NCI-H2029 (cell line): Measurements from ENCODE around the gene VWA3B.
"Not testable (repeated sequence)": the region's sequence is repeated elsewhere in the genome, so short reads cannot be mapped to it uniquely, and the experiment has no call there.

Experiments
- DNase-seq: peaks from one replicate; lab custom pipeline; 2025; lab: John Stamatoyannopoulos, UW

The VWA3B gene

DNA sequence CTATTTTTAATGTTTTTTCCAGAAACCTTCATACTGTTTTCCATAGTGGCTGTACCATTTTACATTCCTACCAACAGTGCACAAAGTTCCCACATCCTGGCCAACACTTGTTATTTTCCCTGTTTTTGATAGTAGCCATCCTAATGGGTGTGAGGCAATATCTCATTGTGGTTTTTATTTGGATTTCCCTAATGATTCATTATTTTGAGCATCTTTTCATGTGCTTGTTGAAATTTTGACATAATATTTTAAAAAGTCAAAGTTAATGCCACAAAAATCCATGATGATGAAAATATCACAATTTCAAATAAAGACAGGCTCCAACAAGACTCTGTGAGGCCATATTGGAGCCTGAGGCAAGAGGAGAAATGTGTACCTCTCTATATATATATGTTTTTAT is 50.2 kb downstream of the VWA3B start:
- no peak for DNase-seq

DNA sequence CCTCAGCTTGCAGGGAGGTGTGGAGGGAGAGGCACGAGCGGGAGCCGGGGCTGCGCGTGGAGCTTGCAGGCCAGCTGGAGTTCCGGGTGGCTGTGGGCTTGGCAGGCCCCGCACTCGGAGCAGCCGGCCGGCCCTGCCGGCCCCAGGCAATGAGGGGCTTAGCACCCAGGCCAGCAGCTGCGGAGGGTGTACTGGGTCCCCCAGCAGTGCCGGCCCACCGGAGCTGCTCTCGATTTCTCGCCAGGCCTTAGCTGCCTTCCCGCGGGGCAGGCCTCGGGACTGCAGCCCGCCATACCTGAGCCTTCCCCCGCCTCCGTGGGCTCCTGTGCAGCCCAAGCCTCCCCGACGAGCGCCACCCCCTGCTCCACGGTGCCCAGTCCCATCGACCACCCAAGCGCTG is 52.0 kb downstream of the VWA3B start:
- DNase-seq: not testable (repeated sequence)

DNA sequence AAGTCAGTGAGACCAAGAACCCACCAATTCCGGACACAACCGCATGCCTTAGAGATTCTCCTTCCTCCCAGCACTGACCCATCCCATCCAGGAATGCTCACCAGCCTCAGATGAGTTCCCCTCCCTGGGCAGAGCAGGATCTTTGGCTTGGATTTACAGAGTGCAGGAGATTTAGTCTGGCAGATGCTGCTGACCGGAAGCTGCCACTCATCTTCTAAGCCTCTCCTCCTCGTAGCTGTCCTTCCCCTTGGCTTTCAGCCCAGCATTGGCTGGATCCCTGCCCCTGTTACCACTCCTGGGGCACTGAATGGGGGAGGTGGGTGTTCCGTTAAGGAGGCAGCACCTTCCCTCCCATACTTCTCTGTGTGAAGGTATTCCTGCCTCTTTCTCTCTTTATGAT is 53.2 kb downstream of the VWA3B start:
- DNase-seq: peak; percentile 82

DNA sequence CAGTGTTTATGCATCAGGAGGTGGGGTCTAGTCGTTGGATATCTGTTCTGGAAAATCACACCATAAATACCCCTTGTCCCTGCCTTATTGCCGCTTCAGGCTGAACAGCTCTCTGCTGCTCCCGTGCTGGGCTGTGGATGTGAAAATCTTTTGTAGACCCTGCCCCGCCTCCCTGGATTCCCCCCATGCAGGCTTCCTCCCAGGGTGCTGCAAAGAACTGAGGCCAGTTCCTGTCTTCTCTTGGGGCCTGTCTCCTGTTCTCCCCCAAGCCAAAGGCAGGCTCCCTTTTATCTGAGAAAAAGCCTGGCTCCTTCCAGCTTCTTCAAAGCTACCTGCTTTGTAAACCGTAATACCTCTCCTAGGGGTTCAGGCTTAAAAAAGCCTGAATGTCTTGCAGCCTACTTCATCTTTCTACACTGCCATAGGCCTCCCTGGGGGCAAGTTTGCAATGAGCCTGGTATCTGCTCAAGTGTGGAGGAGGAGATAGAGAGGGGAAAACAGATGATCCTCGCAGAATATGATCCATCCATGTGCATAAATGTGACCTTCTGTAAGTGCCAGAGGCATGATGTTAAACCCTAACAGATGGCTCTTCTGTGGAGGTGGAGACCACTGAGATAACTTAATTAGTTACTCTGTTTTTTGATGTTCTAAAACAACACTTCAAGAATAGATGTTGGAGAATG is 55.3 kb downstream of the VWA3B start:
- no peak for DNase-seq

DNA sequence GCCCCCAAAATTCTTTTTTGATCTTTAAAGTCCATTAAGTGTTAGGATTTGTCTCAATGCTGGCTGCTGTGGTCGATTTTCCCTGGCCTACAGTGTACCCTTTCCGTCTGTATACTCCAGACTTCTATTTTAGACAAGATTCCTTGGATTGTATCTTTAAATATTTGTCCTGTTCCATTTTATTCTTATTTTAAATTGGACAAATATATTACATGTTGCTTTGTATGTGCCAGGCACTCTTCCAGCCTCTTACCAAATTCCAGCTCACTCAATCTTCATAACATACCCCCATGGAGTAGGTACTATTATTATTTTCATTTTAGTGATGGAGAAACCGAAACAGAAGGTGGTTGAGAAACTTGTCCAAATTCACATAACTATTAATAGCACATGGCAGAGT is 58.1 kb downstream of the VWA3B start:
- DNase-seq: no peak

DNA sequence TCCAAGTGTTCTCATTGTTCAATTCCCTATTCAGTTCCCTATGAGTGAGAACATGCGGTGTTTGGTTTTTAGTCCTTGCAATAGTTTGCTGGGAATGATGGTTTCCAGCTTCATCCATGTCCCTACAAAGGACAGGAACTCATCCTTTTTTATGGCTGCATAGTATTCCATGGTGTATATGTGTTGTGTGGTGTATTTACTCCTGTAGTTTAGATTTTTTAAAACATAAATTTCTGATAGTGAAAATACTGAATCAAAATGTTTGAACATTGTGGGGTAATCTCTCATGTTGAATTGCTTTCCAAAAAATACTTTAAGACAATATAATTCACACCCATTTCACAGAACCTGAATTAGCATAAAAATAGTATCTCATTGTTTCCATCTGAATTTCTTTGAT is 60.9 kb downstream of the VWA3B start:
- DNase-seq: not testable (repeated sequence)

DNA sequence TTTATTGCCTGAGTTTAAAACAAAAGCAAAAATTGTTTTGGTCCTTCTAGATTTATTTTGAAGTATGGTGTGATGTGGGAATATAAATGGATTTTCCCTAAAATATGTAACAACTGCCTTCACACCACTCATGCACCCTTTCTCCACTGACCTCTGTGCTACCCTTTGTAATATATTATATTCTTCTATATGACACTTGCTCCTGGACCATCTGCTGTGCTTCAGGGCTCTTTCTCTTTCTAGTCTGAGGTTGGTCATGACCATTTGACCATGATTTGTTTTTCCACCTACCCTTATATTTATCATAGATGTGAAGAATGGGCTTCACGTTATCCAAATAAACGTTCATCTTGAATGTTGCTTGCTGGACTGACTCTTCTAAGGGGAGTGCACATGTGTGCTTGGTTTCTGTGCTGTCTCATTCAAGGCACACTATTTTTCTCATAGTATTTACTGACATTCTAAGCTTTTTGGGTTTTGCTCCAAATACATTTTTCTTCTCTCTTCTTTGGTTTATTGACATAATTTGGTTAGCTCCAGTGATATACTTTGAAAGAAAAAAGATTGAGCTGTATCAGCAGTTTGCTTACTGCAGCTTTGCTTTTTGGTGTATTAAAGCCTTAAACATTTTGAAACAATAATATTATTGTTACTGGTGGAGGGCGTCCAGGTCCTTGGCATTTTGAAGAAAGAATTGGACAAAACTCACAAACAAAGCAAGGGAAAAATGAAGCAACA is 61.8 kb downstream of the VWA3B start:
- DNase-seq: no peak

DNA sequence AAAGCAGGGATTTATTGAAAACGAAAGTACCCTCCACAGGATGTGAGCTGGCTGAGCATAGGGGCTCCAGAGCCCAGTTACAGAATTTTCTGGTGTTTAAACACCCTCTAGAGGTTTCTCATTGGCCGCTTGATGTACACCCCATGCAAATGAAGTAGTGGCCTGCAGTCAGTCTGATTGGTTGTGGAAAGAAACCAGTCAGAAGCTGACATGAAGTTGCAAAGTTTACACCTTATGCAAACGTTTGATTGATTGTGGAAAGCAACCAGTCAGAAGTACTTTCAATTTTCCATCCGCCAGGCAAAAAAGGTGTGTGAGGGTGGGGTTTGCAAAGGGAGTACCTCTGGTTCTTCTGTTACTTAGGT is 62.3 kb downstream of the VWA3B start:
- no peak for DNase-seq

DNA sequence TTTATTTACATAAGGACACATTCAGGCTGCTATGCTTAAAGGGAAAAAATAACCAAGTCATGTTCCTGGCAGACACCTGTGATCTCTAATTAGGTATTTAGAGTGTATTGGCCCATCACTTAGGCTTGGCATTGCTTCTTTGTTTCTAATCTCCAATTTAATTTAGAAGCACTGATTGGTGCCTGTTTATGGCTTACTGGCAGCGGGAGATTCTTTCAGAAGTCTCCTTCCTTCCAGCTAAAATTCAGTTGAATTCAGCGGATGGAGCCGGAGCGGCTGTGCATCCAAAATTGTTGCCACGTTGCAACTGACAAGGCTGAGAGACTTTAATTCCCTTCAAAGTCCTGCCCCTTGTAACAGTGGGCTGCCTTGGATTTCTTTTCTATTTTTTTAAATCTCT is 66.5 kb downstream of the VWA3B start:
- DNase-seq: no peak

DNA sequence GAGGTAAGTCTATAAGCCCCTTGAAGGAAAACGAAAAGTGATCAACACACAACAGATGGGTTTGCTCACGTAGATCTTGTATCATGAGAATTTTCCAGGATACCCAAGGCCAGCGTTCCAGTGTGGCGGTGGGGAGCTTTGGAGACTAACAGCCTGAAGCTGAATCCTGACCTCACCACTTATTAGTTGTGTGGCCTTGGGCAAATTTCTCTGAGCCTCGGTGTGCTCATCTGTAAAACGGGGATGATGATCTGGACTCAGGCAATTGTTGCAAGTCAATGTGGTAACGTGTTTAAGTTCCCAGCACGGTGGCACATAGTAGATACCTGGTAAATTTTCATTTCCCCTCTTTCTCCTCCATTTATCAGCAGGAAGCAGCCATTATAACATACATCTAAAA is 68.3 kb downstream of the VWA3B start:
- DNase-seq: no peak

DNA sequence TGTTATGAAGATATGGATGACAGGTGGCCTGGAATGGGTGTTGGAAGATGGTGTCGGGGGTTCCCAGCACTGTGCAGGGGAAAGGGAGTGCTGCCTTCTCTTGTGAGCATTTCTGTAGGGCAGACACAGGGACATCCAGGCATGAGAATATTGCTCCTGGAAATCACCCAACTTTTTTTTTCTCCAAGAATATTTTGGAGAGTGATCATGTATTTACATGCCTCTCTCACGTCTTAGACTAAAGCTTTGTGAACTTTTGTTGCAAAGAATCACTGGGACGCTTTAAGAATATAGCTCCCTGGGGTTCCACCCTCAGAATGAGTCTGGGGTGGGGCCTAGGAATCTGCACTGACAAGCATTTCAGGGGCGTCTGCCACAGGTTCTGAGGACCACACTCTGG is 68.7 kb downstream of the VWA3B start:
- DNase-seq: no peak

DNA sequence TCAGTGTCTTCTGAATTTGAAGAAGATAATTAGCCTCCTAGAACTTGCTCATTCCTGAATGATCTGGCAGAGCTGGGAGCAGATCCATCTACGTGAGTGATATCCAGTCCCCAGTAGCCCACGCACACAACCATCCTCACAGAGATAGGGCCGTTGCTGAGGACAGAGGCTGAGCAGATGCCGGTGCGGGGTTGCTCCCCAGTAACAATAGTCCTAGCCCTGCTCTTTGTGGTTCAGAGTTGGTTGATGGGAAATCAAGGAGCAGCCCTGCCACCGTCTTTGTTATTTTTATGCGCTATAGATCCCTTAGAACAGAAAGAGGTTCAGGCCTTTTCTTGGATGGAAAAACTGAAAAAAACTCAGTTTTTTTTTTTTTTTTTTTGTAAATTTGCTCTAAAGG is 69.3 kb downstream of the VWA3B start:
- no peak for DNase-seq

DNA sequence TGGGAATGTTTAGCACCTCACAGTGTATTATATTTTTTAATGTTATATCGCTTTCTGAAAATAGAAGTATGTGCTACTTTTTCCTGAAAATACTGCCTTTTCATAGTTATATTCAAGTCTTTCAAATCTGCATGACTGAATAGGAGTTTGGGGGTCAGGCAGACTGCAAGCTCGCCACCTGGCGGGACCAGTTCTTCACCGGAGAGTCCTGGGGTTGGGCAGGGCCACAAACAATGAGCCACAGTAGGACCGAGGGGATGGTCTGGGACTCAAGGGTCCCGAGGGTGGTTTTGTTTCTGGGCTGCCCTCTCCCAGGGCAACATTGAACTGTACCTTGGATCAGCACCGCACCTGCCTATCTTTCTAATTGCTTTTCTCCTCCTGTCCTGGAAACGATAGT is 70.6 kb downstream of the VWA3B start:
- no peak for DNase-seq

DNA sequence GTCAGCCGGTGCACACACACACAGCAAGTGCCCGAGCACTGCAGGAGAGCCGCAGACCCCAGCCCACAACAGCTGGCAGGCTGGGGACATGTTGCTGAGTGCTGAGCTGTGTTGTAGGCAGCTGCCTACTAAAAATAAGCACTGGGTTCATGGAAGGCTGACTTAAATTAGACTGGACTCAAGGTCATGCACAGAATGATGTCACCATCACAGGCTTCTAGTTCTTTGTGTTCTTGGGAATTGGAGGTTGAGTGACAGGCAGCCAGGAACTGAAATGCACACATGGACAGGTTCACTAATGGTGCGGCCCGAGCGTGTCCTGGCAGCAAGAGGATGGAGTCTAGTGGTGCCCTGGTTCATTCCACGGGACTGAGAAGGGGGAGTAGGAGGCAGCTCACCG is 71.3 kb downstream of the VWA3B start:
- no peak for DNase-seq

DNA sequence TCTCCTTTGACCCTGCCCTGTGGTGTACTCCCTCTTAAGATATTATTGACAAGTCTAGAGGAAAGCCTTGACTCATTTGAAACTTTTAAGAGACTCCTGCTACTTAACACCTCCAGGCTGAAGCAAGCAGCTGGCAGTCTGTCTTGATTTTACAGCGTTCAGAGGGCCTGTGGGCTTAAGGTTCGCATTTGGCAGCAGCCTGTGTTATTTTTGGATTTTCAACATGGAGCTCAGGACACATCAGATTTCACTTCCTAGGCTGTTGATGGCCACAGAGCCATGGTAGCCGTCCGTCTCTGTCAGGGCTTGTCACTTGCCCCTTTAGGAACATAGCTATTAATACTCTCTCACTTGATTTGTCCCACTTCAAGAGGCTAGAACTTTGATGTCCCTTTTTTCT is 73.6 kb downstream of the VWA3B start:
- no peak for DNase-seq

DNA sequence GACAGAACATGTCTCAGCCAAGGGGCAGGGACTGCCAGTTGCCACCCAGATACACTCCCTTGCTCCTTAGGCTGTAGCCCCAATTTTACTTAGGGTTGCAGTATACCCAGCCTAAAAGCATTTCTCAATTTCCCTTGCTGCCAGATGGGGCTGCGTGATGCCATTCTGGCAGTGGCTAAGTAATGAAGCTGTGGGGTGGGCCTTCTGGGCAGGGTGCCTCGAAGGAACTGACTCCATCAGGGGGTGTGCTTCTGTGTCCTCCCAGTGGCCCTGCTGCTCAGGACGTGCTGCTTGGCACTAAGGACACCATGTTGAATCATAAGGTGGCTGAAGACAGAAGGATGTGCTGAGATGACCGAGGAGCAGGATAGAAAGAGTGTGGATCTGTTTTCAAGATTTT is 74.2 kb downstream of the VWA3B start:
- no peak for DNase-seq

DNA sequence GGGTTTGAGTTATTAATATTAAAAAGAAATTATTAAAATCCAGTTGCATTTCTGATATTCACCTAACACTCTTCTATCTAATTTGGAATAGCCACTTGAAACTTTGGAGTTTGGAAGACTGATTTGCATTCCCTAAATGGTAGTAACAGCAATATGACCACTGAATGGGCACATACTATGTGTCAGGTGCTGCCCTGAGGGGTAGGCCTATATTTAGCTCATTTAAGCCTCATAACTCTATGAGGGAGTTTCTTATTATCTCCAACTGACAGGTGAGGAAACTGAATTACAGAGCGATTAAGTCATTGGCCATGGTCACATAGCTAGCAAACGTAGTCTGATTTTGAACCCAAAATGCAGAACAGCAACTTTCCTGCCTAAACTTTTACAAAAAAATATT is 77.3 kb downstream of the VWA3B start:
- DNase-seq: no peak

DNA sequence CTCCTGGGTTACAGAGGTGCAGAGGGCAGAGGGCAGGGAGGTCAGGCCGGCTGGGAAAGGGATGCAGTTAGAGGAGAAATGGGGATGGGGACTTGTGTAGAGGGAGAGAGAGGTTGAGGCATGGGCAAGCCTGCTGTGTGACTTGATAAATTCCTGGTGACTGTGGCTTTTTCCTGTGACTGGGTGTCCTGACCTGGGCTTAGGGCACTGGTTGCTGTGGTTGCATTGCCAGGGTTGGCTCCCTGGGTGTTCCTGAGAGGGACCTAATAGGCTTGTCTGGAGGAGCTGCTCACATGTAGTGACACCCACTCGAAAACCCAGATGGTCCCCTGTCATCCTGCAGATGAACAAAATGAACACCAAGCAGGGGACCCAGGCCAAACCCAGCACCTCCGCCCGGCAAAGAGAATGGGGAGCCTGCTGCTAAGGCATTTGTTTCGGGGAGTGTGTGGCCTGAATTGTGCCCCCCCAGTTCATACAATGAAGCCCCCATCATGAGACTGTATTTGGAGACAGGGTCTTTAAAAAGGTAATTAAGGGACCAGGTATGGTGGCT is 78.6 kb downstream of the VWA3B start:
- no peak for DNase-seq

DNA sequence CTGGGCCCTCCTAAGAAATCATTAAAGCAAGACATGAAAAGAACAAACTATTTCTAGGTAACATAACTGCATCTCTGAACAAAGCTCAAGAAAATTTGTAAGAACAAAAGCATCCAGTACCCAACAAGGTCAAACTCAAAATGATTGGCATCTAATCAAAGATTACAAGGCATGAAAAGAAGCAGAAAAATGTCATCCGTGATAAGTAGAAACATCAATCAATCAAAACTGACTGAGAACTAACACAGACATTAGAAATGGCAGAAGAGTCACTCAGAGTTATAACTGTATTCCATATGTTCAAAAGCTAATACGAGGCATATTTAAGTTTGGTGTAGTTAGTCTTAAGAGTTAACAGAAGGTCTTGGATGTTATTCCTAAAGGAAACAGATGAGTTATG is 80.9 kb downstream of the VWA3B start:
- no peak for DNase-seq

DNA sequence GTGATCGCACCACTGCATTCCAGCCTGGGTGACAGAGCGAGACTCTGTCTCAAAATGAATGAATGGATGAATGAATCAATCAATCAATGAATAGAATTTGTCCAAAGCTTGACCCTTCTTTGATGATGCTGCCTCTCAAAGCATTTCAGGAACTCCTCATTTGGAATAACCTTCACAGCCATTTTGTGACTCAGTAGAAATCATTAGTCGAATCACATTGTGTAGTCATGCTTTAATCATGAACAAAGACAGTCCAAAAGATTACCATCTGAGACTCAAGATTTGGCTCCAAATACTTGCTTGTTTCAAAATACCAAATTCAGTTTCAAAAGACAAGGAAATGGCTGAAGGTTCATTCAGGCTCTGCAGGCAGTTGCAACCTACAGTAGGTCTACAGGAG is 83.1 kb downstream of the VWA3B start:
- no peak for DNase-seq

DNA sequence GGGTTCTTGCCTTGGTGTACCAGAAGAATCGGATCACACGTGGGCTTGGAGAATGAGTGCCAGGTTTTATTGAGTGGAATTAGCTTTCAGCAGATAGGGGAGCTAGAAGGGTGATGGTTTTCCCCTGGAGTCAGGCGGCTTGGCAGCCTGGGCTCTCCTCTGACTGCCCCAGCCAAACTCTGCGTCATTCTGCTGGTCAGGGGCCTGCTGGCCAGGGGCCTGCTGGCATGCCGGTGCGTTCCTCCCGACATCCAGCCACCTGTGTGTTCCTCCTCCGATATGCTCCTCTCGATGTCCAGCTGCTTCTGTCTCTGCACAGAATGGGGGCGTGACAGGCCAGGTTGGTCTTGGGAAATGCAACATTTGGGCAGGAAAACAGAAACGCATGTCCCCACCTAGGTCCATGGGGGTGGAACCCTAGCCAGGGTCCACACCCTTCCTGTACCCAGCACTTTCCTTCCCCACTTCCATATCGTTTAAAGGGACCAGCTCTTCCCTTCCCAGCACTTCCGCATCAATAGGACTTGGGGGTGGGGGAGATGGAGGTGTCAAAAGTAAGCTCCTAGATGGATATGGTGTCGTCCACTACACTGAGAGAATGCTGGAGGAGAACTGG is 85.3 kb downstream of the VWA3B start:
- no peak for DNase-seq

DNA sequence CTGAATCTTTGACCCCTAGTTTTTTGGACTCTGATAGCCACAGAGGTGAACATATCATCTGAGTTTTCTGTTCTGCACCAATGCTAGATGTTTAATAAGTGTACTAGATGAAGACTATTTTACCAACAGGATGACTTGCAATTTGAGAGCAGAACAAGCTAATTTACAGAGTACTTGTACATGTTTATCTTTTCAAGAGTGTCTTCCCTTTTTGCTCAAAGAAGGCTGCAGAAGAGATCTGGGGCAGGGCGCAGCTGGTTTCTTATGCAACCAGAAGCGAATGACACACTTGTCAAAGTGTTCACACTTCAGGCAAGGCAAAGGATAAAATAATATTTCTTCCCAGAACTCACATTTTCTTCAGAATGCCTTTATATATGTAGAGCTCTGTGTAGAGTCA is 86.0 kb downstream of the VWA3B start:
- no peak for DNase-seq

DNA sequence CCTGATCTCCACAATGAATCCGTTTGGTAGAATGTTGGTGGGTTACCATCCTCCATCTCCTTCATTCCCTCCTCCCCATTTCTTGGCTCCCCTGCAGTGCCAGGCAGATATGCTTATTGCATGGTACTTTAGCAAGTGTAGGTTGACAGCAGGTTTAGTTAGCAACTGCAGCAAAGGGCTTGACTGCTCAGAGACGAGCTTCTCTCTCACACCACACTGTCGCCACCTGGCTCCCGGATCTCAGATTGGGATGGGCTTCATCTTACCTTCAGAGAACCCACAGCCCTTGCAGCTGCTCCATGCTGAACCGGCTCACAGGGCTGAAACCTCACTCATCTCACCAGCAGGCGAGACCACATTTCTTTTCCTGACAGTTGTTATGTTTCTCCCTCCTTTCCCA is 88.8 kb downstream of the VWA3B start:
- DNase-seq: no peak
